ENCODE measurements around the gene SLC2A5.
"Not testable (repeated sequence)": the region's sequence is repeated elsewhere in the genome, so short reads cannot be mapped to it uniquely, and the experiment has no call there.

SLC2A5 gene, protein sequence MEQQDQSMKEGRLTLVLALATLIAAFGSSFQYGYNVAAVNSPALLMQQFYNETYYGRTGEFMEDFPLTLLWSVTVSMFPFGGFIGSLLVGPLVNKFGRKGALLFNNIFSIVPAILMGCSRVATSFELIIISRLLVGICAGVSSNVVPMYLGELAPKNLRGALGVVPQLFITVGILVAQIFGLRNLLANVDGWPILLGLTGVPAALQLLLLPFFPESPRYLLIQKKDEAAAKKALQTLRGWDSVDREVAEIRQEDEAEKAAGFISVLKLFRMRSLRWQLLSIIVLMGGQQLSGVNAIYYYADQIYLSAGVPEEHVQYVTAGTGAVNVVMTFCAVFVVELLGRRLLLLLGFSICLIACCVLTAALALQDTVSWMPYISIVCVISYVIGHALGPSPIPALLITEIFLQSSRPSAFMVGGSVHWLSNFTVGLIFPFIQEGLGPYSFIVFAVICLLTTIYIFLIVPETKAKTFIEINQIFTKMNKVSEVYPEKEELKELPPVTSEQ

DNA sequence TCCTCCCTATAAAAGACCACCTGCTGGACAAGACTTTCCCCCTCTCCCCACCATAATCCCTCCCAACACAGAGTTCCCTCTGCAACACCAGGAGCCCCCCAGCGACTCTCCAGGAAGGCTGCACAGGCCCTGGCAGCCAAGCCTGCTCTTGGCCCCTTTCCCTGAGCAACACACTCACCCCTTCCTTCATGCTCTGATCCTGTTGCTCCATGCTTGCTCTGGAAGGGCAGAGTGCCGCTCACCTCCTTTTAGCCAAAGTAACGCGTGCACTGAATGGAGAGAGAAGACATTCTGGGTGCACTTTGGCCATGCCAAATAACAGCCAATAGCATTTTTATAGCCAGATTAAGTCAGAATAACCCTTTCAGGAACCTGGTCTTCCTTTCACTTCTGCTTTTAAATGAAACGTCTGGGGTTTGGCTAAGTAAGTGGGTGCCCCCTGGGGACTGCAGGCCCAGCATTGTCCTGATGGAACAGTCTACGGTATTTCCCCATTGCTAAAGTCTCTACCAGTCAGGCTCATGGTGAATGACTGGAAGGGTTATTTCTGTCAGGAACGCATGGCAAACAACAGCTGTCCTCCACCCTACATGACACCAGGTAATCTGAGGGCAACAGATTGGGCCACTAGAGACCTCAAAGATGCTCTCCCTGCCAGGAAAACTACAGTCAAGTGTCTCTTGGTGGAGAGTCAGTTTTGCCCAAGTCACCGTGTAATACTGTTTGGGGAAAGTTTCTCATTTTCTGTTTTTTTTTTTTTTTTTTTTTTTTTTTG, at the start of gene SLC2A5:
TSS of gene SLC2A5 (minus strand) at position 310 of the 775 bp plus-strand sequence. CDS start at position 211, 99 bp downstream.
- DNase-seq (ENCODE audit: low read depth in 2 of 2), result no peak

DNA sequence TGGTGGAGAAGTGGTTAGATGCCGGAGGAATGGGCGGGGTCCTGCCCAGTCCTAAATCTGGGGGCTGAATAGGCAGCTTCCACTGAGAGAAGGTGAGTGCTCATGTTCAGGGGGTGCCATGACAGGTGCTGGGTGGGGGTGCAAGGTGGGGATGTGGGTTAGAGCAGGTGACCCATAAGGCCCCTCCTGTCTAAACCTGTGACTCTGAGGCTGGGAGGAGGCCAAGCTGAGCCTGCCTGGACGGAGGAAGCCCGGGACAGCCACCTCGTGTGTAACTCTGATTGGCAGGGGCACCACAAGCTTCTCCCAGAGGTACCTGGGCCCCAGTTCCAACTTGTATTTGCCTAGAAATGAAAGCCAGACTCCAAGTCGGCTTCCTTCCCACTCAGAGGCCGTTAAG, 48.8 kb upstream of the SLC2A5 start:
- DNase-seq (ENCODE audit: low read depth in 2 of 2), result no peak

DNA sequence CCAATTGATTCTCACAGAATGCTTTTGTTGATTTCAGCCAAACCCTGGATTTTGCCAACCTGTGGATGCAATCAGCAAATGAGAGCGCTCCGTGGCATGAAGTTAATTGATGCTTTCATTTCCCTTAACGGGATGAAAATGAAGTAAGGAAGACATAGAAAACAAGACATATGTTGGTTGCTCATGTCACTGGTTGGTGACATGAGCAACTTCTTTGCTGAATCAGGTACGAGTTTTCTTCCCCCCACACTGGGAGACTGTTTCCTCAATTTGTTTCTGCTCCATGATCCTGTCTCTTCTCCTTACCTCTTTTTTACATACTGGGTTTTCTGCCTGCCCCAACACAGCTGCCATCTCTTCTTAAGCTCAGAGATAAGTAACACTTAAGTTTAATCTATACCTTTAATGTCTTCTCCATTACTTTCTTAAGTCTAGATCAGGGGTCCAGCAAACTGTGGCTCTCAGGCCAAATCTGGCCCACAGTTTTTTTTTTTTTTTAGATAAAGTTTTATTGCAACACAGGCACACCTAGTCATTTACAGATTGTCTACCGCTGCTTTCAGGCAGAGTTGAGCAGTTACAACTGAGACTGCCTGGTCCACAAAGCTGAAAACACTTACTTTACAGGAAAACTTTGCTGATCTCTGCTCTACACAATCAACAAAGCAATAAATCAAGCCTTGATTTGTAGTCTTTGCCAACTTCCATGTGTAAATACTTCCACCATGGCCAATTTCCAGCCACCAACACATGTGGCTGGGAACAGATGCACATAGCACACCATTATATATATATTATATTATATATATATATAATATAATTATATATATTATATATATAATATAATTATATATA, 46.1 kb upstream of the SLC2A5 start:
- DNase-seq (ENCODE audit: low read depth in 2 of 2), result no peak

DNA sequence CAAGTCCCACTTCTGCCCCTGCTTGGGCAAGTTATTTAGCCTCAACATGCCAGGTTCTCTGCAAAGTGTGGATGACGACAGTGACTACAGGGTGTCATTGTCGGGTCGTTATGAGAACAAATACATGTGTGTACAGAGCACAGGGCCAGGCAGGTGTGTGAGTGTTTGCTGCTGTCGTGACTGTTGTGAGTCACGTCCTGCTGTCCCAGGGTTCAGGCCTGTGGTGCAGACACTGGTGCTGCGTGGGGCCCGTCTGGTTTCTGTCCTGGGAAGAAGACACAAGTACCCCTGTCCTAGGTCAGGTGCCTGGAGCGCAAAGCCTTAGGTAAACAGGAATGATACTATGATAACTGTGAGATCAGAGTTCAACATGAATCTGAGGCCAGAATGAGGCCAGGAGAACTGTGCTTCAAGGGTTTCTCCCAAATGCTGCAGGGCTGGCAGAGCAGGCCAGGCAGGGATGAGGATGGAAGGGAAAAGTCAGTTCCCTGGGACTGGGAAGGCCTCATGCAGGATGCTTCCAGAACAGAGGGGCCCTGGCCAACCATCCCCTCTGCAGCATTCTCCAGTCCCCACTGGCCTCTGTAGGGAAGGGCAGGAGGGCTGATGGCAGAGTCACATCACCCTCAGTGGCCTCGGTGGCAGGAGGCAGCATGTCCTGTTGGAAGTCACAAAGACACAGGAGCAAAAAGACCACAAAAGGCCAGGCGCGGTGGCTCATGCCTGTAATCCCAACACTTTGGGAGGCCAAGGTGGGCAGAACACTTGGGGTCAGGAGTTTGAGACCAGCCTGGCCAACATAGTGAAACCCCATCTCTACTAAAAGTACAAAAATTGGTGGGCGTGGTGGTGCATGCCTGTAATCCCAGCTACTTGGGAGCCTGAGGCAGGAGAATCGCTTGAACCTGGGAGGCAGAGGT, 43.8 kb upstream of the SLC2A5 start:
- no peak for DNase-seq (ENCODE audit: low read depth in 2 of 2)

DNA sequence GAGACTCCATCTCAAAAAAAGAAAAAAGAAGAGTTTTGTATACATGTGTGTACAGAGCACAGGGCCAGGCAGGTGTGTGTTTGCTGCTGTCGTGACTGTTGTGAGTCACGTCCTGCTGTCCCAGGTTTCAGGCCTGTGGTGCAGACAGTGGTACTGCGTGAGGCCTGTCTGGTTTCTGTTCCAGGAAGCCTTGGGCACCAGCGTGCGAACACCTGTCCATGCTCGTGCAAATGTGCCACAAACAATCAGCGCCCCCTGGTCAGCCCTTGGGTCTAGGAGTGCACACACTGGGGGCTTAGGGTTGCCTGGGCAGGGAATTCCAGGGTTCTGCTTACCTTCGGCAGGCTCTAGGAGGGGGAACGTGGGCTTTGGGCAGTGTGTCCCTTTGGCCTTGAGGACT, 42.5 kb upstream of the SLC2A5 start:
- peak in 1 of 2 donors; percentile 11 for DNase-seq (ENCODE audit: low read depth in 2 of 2)

DNA sequence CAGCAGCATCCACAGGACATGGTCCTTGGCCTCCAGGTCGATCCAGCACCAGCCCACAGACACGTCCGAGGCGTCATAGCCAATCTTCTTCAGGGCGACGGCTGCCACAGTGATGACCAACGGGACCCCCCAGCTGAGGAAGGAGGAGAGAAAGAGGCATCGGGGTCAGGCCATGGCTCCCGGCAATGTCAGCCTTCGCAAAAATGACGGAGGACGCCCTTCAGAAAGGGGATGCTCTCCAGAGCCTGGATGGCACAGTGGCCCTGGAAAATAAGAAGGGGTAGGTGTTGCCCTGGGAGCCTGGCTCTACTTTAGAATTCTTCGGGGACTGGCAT, 41.9 kb upstream of the SLC2A5 start:
- DNase-seq (ENCODE audit: low read depth in 2 of 2), result no peak

DNA sequence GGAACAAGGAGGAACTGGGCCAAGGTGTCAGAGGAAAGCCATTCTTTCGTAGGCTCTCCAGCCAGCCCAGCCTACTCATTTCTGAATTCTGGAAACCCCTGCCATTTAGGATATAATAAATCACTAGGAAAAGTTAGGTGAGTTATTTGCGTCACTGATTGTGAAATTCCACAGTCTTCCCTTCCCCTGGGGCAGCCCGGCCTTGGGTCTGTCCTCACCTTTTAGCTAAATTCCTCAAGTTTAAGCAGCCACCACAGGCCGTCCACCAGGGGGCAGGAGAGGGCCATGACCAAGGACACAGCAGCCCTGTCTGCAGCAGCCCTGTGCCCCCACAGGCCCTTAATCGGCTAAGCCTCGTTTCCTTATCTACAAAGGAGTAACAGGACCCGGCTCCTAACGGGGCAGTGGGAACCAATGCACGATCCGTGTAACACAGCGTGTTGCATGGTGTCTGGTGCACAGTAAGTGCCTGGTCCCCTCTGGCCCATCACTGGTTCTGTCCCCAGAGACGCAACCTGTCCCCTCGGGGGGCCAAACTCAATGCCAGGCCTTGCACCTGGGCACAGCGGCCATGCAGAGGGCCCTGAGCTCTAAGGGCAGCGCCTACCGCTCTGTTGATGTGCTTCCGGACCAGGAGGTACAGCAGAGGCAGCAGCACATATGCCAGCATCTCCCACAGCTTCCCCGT, 41.4 kb upstream of the SLC2A5 start:
- DNase-seq (ENCODE audit: low read depth in 2 of 2), result peak; percentile 76 to 77

DNA sequence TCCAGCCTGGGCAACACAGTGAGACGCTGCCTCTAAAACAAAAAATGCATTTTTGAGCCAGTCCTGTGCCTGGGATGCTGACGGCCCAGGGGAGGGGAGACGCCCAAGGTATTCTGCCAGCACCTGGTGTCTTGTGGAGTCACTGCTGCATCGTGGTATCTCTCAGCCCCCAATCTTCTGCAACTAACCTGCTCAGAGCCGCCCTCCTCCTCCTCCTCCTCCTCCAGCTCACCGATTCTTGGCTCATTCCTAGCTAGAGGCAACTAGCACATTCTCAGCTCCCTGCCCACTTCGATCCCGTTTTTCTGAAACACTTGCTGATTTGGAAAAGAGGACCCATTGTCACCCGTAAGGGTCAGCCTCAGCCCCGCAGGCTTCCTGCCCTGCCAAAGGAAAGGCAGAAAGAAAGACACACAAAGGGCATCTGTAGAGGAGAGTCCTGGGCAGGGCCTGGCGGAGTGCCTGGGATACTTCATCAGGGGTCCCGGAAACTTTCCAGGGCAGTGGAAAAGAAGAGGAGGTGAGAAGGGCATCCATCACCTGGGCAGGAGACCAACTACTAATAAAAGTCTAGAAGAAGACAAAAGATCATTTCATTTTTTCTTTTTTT, 38.7 kb upstream of the SLC2A5 start:
- no peak for DNase-seq (ENCODE audit: low read depth in 2 of 2)

DNA sequence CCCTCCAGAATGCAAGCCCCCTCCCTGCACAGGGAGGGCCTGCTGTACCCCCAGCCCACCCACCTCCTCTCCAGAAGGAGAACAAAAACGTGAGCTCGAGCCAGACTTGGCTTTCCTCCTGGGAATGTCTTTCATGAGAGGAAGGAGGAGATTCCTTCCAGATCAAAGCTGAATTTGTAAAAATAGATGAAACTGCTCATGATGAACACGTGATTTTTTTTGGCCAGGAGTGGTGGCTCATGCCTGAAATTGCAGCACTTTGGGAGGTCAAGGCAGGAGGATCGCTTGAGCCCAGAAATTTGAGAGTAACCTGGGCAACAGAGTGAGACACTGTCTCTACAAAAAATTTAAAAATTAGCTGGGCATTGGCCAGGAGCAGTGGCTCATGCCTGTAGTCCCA, 37.7 kb upstream of the SLC2A5 start:
- DNase-seq (ENCODE audit: low read depth in 2 of 2), result no peak

DNA sequence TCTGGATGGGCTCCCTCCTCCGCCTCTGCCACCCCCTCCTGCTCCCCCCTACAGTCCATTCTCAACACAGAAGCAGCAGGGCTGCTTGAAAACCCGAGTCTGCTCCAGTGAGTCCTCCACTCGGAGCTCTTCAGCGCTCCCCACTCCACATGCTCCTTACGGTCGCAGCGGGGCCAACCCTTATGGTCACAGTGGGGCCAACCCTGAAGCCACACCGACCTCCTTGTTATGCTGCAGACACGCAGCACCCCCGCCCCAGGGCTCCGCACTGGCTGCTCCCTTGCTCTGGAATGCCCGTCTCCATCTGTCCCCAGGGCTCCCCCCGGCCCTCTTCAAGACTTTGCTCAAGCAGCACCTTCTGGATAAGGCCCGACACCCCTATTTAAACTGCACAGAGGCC, 36.9 kb upstream of the SLC2A5 start:
- no peak for DNase-seq (ENCODE audit: low read depth in 2 of 2)

DNA sequence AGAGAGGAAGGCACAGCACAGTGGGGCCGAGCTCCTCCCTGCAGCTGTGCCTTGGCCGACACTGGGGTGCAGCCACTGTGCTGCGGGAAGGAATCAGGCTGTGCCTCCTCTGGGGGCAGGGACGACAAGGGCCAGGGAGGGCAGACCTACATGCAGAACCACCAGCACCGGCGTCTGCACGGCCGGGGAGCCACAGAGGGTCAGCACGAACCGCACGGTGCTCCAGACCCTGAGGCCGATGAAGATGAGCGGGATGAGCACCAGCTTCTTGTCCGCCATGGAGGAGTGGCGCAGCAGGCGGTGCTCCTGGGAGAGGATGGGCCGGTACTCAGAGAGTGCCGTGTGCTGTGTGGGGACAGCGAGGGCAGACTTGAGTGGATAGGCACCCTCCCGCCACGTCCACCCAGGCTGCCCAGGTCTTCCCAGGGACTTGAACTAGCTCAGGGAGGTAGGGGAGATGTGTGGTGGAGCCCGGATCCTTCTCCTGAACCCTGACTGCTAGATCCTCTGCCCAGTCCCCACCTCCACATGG, 36.0 kb upstream of the SLC2A5 start:
- DNase-seq (ENCODE audit: low read depth in 2 of 2), result no peak

DNA sequence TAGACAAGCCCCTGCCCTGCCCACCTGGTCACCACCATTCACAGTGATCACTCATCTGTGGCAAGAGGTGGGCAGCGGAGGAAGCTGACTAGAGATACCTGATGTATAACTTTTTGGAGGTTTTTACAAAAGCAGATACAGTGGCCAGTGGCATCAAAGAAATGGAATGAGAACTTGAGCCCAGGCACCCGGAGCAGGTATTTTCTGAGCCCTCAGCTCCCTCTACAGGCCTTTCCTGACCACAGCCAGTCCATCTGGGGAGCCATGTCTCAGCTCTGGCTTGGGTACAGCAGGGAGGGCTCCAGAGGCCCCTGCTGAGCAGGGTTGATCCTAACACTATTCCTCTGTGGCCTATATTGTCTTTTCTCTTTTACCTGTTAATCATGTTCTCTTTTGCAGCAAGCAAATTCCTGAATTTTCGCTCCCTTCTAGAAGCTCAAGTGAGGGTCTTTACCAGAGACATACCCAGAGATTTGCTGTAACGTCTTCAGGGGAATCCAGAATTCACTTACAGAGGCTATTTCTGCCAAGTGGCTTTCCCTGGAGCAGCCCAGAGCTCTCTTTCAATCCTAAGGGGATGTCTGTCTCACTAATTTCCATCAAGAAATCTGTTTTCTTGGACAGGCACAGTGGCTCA, 32.2 kb upstream of the SLC2A5 start:
- DNase-seq (ENCODE audit: low read depth in 2 of 2), result no peak

DNA sequence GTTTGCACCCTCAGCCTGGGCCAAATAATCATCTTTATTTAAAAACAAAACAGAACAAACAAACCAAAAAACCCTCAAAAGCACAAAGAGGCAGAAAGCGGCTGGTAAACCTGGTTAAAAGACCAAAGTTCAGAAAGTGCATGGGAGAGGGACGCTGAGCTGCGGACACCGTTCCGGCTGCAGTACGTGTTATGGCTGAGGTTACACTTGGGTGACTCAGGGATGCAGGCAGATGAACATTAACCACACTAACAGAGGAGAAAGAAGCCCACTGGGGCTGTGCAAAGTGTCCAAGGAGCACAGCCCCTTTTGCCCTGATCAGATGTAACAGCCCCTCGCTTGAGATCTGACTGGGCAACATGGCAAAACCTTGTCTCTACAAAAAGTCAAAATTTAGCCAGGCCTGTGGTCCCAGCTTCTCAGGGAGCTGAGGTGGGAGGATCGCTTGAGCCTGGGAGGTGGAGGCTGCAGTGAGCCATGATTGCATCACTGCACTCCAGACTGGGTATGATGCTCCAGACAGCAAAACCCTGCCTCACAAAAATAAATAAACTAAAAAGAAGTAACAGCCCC, 31.1 kb upstream of the SLC2A5 start:
- no peak for DNase-seq (ENCODE audit: low read depth in 2 of 2)

DNA sequence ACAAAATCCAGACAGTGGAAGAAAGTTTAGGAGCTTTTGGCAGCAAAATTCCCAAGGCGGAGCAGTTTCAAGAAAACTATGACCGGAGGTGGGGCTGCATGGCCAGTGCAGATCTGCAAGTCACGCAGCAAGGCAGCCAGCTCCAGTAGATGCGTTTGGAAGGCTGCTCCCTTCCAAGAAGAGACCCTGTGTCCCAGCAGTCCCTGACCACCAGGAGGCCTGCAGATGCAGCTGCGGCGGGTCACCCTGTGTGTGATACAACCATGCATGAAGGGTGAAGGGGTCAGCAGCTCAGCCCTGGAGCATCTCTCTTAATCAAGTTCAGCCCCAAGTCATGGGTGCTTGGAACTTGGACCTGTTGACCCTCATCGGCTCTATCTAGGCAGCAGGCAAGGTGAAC, 30.1 kb upstream of the SLC2A5 start:
- no peak for DNase-seq (ENCODE audit: low read depth in 2 of 2)

DNA sequence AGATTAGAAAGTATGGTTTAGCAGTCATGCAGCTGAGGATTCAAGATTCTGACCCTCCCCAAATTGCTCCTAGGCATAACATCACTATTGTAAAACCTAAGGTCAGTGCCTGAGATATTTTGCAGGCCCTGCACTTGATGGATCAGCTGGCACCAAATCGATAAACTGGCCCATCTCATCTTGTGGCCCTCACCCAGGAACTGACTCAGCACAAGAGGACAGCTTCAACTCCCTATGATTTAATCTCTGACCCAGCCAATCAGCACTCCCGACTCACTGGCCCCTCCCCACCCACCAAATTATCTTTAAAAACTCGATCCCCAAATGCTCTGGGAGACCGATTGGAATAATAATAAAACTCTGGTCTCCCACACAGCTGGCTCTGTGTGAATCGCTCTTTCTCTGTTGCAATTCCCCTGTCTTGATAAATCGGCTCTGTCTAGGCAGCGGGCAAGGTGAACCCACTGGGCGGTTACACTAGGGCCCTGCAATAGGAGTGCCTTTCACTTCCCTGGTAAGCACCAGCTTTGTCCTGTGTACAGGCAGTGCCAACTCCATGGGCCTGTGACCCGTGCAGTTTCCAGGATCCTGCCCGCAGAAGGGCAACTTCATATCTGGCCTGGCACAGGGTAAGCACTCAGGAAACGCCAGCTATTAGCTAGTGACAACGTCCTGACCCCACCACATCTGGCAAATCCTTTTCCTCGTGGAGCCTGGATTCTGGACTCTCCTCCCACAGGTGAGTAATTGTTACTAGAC, 28.7 kb upstream of the SLC2A5 start:
- no peak for DNase-seq (ENCODE audit: low read depth in 2 of 2)

DNA sequence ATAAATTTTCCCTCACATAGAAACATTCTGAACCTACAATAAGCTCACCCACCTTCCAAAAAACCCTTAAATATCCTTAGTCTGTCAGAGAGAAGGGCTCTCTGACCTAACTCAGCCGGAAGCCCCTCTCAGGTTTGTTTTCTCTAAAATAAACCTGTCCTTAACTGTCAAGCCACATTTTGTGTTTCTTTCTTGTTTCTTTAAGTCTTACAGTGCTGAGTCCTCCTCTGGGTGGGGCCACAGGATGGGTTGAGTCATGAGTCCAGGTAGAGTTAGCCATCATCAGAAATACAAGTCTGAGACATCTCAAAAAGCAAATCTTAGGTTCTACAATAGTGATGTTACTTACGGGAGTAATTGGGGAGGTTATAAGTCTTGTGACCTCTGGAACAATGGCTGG, 26.4 kb upstream of the SLC2A5 start:
- DNase-seq (ENCODE audit: low read depth in 2 of 2), result no peak

DNA sequence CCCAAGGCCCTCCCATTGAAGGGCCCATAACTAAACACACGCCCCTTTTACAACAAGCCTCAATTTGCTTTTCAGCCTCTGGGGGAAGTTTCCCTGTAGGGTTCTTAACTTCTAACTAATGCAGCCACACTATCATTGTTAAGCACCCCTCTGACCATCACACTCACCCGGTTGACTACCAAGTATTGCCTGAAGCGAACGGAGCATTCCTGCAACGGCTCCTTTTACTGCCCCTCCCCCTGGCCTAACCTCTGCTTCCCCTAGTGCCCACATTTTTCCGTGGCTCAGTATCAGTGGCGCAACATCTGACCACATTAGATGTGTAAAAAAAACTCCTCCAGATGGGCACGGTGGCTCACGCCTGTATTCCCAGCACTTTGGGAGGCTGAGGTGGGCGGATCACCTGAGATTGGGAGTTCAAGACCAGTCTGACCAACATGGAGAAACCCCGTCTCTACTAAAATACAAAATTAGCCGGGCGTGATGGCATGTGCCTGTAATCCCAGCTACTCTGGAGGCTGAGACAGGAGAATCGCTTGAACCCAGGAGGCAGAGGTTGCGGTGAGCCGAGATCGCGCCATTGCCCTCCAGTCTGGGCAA, 24.7 kb upstream of the SLC2A5 start:
- not testable (repeated sequence) for DNase-seq (ENCODE audit: low read depth in 2 of 2)

DNA sequence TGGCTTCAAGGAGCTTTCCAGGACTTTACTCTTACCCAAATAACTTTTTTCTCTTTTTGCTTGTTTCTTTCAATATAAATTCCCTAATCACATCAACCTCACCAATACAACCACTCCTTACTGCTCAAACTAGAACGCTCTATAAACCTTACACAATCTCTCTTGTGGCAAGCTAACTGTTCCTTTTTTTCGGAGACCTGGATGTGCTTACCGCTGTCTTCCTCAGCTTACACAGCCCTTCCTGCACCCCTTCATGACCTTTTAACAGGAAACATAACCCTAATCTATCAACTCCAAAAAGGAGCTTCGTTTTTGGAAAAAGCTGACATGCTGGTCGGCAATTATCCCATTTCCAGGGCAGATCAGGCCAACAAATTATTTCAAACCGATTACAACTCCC, 24.1 kb upstream of the SLC2A5 start:
- no peak for DNase-seq (ENCODE audit: low read depth in 2 of 2)
